ENCODE results near the gene ZNF697.
A peak's percentile ranks its signal among the peaks of the same experiment; 100 is the strongest.
"Not testable (repeated sequence)": the region's sequence is repeated elsewhere in the genome, so short reads cannot be mapped to it uniquely, and the experiment has no call there.

Gene ZNF697

DNA sequence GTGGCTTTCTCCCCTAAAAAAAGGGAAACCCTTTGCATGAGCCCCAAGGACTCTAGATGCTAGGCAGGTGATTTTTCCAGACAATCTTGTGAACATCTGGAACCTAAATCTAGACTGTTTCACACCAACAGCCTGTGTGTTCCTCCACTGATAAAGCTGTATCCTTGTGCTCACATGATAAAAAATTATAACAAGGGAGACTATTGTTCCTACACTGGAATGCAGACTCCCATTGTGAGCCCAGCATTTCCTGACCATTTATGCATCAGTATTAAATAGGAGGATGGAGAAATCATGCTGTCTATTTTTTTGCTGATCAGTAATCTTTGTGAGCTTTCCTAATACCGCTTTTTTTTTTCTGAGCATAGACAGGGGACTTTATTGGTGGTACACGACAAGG is 52.5 kb downstream of the ZNF697 start:
- no peak for DNase-seq

DNA sequence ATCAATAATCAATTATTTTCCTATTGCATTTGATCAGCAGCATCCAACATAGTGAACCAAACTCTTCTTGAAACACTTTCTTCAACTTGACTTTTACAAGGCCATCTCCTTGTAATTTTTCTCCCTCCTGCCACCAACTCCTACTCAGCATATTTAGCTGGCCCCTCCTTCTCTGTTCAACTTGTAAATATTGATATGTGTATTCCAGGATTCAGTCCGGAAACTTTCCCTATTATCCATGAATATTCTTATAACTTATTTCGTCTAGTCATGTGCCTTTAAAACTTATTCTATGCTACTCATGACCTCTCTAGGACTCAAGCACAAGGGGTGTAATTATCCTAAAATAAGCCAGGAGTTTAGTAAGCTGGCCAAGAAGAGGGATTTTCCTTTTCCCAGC is 52.9 kb downstream of the ZNF697 start:
- DNase-seq, result no peak

DNA sequence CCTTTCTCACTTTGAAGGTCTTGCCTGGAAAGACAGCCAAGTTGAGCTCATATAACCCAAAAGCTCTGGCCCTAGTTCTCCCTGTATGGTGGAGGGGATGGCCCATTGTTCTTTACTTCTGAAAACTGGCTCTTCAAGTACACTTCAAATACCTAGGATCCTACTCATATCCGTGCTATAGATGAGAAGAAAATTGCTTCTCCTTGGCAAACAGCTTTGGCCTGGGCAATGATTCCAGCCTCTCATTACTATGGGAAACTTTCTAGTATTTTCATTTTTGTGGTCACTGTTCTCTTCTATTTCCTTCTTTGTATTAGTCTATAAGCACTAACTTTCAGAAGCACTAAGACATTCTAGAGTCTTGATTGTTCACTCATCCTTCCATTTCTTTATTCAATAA is 53.7 kb downstream of the ZNF697 start:
- no peak for DNase-seq

DNA sequence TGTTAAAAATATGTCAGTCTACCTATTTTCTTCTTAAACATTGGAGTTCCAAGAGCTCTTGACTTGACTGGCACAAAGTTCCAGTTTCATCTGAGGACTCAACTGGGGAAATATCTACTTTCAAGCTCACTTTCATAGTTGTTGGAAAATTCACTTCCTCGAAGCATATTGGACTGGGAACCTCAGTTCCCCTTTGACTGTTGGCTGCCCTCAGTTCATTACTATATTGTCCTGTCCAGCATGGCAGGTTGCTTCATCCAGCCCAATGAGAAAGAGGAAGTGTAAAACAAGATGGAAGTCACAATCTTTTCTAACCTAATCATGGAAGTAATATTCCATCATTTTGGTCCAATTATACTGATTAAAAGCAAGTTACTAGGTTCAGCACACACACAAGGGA is 54.3 kb downstream of the ZNF697 start:
- no peak for DNase-seq

DNA sequence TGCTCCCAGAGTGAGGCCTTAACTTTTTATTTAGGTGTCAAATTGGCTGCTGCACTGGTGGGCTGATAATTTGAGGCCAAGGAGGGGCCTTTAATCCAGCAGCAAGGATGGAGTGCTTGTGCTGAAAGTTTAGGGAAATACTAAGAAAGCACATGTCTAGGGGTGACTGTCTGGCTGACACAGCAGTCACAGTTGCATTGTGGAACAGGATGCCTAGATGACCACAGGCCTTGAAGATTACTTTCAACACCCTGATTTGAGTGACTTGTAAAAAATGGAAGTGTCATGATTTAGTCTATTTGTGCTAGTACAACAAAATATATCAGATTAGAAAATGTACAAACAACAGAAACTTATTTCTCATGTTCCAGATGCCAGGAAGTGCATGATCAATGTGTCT is 57.7 kb downstream of the ZNF697 start:
- no peak for DNase-seq

DNA sequence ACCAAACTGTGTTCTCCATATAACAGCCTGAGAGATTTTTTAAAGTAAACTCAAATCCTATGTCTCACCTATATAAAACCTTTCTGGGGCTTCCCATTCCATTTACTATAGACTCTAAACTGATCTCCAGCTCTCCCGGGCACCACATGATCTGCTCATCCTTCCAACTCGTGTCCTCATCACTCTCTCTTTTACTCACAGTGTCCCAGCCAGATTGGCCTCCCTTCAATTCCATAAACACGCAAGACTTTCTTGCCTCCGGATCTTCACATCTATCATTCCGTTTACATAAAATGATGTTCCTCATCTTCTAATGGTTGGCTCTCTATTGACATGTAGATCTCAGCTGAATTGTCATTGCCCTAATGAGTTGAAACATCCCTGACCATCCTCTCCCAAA is 59.4 kb downstream of the ZNF697 start:
- no peak for DNase-seq

DNA sequence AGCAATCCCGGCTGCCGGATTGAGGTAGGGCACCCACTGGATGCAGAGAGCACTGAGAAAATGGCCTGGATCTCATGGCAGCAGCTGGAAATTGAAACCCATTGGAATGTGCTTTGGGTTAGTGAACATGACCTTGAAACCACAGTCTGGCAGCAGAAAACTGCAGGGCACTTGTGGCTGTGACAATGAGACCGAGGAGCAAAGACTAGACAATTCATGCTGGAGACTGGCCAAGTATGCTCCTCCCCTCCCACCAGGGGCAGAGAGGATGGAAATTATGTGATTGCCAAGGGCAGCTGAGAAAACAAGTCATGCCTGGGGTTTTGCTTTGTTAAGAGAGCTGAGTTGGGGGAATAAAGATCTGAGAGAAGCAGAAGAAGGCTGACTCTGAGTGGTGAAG is 60.7 kb downstream of the ZNF697 start:
- no peak for DNase-seq

DNA sequence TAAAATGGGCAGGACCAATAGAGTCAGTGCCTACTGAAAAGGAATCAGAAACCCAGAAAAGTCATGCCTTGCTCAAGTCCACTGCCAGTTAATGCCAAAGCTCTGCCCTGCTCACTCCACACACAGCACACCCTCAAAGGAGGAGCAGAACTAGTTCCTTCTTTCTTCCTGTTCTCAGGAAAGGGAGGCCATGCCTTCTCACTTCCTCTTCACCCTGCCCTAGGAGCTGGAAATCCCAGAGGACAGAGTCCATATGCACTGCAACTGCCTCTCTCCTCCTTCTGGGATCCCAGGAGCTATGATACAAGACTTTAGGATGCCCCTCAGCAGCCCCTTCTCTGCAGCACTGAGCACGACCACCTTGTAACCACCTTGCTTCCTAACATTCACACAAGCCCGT is 62.3 kb downstream of the ZNF697 start:
- not testable (repeated sequence) for DNase-seq

DNA sequence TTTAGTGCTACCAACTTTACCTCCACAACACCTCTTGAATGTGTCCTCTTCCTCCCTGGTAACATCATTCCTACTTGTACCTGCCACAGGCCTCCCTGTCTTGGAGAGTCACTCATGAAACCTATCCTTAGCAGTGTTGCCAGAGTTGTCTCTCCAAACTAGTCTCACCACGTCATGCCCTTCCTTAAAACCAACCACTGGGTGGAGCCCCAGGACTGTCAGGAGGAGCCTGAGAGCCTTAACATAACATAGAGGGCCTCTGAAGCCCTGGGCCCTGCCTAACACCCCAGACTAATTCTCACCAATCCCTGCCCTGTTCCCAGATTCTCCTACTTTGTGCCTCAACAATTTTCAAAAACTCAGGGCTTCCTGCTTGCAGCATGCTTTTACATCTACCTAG is 65.3 kb downstream of the ZNF697 start:
- DNase-seq, result peak; percentile 26

DNA sequence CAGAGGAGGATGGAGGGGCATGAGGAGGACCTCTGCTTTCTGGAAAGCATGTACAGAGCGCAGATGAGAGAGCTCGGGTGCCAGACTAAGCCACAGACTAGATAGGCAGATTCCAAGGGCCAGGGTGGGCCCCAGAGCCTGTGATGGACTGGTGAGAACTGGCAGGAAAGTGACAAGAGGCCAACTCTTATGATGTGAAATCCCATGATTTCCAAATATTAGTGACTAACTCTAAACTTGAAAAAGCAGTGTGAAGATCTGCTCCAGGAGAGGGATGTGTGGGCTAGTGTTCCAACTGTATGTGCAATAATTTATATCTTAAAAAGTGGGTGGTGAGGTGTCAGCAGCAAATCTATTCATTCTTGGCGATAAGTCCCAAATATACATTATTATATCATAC is 67.0 kb downstream of the ZNF697 start:
- DNase-seq, result not testable (repeated sequence)

DNA sequence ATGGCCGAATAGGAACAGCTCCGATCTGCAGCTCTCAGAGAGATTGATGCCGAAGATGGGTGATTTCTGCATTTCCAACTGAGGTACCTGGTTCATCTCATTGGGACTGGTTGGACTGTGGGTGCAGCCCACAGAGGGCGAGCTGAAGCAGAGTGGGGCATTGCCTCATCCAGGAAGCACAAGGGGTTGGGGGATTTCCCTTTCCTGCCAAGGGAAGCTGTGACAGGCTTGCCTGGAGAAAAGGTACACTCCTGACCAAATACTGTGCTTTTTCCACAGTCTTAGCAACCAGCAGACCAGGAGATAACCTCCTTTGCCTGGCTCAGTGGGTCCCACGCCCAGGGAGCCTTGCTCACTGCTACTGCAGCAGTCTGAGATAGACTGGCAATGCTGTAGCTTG is 74.2 kb downstream of the ZNF697 start:
- DNase-seq, result no peak

DNA sequence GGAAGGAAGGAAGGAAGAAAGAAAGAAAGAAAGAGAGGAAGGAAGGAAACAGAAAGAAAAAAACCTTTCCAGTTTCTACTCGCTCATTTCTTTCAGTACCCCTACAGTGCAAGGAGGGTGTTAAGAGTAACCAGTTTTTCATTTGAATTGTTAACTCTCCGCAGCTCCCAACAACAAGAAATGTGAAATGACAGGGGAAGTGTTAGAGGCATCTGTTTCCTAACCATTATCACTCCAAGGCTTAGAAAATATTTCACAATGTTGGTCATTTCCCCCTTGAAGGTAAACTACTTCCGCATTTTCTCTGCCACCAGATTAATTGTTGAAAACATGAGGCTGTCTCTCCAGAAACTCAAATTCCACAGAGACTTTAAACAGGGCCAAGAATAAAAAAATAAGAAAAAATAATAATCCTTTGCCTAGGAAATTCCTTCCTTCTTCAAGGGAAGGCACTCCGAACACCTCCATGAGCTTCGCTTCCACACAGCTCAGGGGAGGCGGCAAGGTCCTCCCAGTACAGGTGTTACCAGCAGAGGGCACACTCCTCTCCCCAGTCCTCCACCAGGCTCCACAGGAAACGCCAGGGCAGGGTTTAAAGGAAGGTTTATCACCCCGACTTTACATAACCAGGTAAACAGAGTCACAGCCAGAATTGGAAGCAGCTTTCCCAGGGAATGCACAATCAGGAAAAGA is 78.0 kb downstream of the ZNF697 start:
- DNase-seq, result not testable (repeated sequence)
